Activated naive CD8-positive, alpha-beta T cell treated with anti-CD3 and anti-CD28 coated beads, Interleukin-2, amount 10 ng/mL, durations not matched to agents 7 days and 5 days (primary cell): ENCODE data around the gene TUBA1B. TPM values are rescaled to one million over a fixed set of nuclear protein-coding genes. Genes with fewer than 3 reads are reported as not detected.
"Not testable (repeated sequence)": the region's sequence is repeated elsewhere in the genome, so short reads cannot be mapped to it uniquely, and the experiment has no call there.

Experiments used
- ATAC-seq: fragments of 150-1000 bp; cut with Tn5 transposase; one replicate; pipeline ENCODE4 v1.10.0; 2021; ENCODE audit warnings: low read depth, moderate library complexity
- POLR2A ChIA-PET: fragments of 350-600 bp; sonication (Branson Sonifier 250); formaldehyde crosslinking; loops from one replicate; lab custom pipeline; 2021; ENCODE audit warnings: antibody characterized with exemption; lab: Charles Lee
- DNase-seq: peaks from one replicate; pipeline ENCODE4 v3.0.0; 2021
- H3K27ac Mint-ChIP-seq: one replicate; pipeline ENCODE4 v1.8.0; 2022; ENCODE audit warnings: mild to moderate bottlenecking, mixed read lengths
- H3K27me3 Mint-ChIP-seq: one replicate; pipeline ENCODE4 v1.8.0; 2022; ENCODE audit warnings: mild to moderate bottlenecking, moderate library complexity, mixed read lengths
- H3K36me3 Mint-ChIP-seq: one replicate; pipeline ENCODE4 v1.8.0; 2021; ENCODE audit warnings: mild to moderate bottlenecking, mixed read lengths
- H3K4me1 Mint-ChIP-seq: one replicate; pipeline ENCODE4 v1.8.0; 2021; ENCODE audit warnings: mixed read lengths
- H3K4me3 Mint-ChIP-seq: one replicate; pipeline ENCODE4 v1.8.0; 2022; ENCODE audit warnings: mild to moderate bottlenecking, moderate library complexity, mixed read lengths
- H3K9me3 Mint-ChIP-seq: one replicate; pipeline ENCODE4 v1.8.0; 2021; ENCODE audit warnings: mixed read lengths
- total RNA-seq, 2 experiments: library from RNA; stranded (reverse); gene quantifications; one replicate each; pipeline ENCODE4 v1.2.3, GENCODE V29; 2021

The TUBA1B gene
- total RNA-seq, 2 experiments from 2014 or later = 1,302 to 1,389 TPM

- POLR2A ChIA-PET = no interaction called here
- H3K27ac Mint-ChIP-seq = no peak overlapping the region
- no peak for DNase-seq
- no peak overlapping the region for H3K4me3 Mint-ChIP-seq
- H3K27me3 Mint-ChIP-seq = no peaks in the 10 kb centered on the region
- peaks cover 15% of the 10 kb centered on the region for H3K4me1 Mint-ChIP-seq
- peaks cover 6% of the 10 kb centered on the region for H3K36me3 Mint-ChIP-seq
- H3K9me3 Mint-ChIP-seq = no peaks in the 10 kb centered on the region
- no peak for ATAC-seq
These were observed 6.3 kb upstream of the TUBA1B start for GRCh38 chr12:49137476-49137875.

GRCh38 chr12:49136997-49137396, 5.8 kb upstream of the TUBA1B start:
- H3K4me1 Mint-ChIP-seq = peaks cover 19% of the 10 kb centered on the region
- H3K27ac Mint-ChIP-seq, H3K27me3 Mint-ChIP-seq, H3K4me3 Mint-ChIP-seq, H3K36me3 Mint-ChIP-seq, DNase-seq, H3K9me3 Mint-ChIP-seq, ATAC-seq, POLR2A ChIA-PET: not testable (repeated sequence)

- no peak overlapping the region for H3K27ac Mint-ChIP-seq
- no peaks in the 10 kb centered on the region for H3K27me3 Mint-ChIP-seq
- peaks cover 41% of the 10 kb centered on the region for H3K4me1 Mint-ChIP-seq
- ATAC-seq = no peak
- no peak for DNase-seq
- no peaks in the 10 kb centered on the region for H3K9me3 Mint-ChIP-seq
- POLR2A ChIA-PET = interaction anchor here (0.5 to 4.5 kb wide), 7 partner anchors 9 to 1918 kb away, joined by 3 to 176 read pairs (median 3); partner anchors contain the start of genes KCNH3 and TUBA1A
- H3K4me3 Mint-ChIP-seq = peak overlapping the region; percentile 89
- peaks cover 26% of the 10 kb centered on the region for H3K36me3 Mint-ChIP-seq
These were observed 2.4 kb upstream of the TUBA1B start for GRCh38 chr12:49133590-49133989.

GRCh38 chr12:49133014-49133413, 1.8 kb upstream of the TUBA1B start:
- ATAC-seq (no peak), DNase-seq (no peak)

GRCh38 chr12:49131894-49132461, 783 bp upstream of the TUBA1B start:
- peak overlapping the region; percentile 89 for H3K4me3 Mint-ChIP-seq
- peak overlapping the region; percentile 90 for H3K27ac Mint-ChIP-seq
- peaks cover 50% of the 10 kb centered on the region for H3K4me1 Mint-ChIP-seq
- DNase-seq (no peak), ATAC-seq (no peak)
- H3K27me3 Mint-ChIP-seq = no peaks in the 10 kb centered on the region
- H3K36me3 Mint-ChIP-seq = peaks cover 37% of the 10 kb centered on the region
- H3K9me3 Mint-ChIP-seq = no peaks in the 10 kb centered on the region
- POLR2A ChIA-PET = interaction anchor here (0.6 to 4.5 kb wide), 30 partner anchors 8 to 667 kb away, joined by 3 to 176 read pairs (median 14); partner anchors contain the start of genes ARF3, DDN, DDX23 and KMT2D

More at GRCh38 chr12:49133014-49133413, 1.8 kb upstream of the TUBA1B start:
- POLR2A ChIA-PET = interaction anchor here (0.8 to 4.5 kb wide), 6 partner anchors 10 to 406 kb away, joined by 3 to 176 read pairs (median 16); partner anchors contain the start of genes KCNH3, LMBR1L and TUBA1A
- H3K27ac Mint-ChIP-seq = no peak overlapping the region
- H3K9me3 Mint-ChIP-seq = no peaks in the 10 kb centered on the region
- H3K36me3 Mint-ChIP-seq = peaks cover 31% of the 10 kb centered on the region
- peak overlapping the region; percentile 89 for H3K4me3 Mint-ChIP-seq
- H3K4me1 Mint-ChIP-seq = peaks cover 42% of the 10 kb centered on the region
- H3K27me3 Mint-ChIP-seq = no peaks in the 10 kb centered on the region

- peaks cover 39% of the 10 kb centered on the region for H3K36me3 Mint-ChIP-seq
- H3K4me3 Mint-ChIP-seq = peak overlapping the region; percentile 95
- peak overlapping the region; percentile 98 for H3K27ac Mint-ChIP-seq
- no peaks in the 10 kb centered on the region for H3K27me3 Mint-ChIP-seq
- ATAC-seq (peak; percentile 53), DNase-seq (peak; percentile 95)
- POLR2A ChIA-PET = interaction anchor here (0.5 to 4.5 kb wide), 54 partner anchors 9 to 1549 kb away, joined by 3 to 176 read pairs (median 6); partner anchors contain the start of genes ARF3, DDN, DDX23 and DHH
- peaks cover 51% of the 10 kb centered on the region for H3K4me1 Mint-ChIP-seq
- H3K9me3 Mint-ChIP-seq = no peaks in the 10 kb centered on the region
These were observed 794 bp downstream of the TUBA1B start for GRCh38 chr12:49130151-49131050.

GRCh38 chr12:49129332-49130150, 1.7 kb downstream of the TUBA1B start:
- peak overlapping the region; percentile 95 for H3K4me3 Mint-ChIP-seq
- ATAC-seq (no peak), DNase-seq (no peak)
- H3K27ac Mint-ChIP-seq = peak overlapping the region; percentile 98
- no peaks in the 10 kb centered on the region for H3K9me3 Mint-ChIP-seq
- peaks cover 39% of the 10 kb centered on the region for H3K36me3 Mint-ChIP-seq
- POLR2A ChIA-PET = interaction anchor here (0.9 to 4.5 kb wide), 21 partner anchors 10 to 612 kb away, joined by 3 to 176 read pairs (median 21); partner anchors contain the start of genes DHH, KMT2D, LMBR1L and RHEBL1
- no peaks in the 10 kb centered on the region for H3K27me3 Mint-ChIP-seq
- peaks cover 48% of the 10 kb centered on the region for H3K4me1 Mint-ChIP-seq

GRCh38 chr12:49127971-49128370, 3.2 kb downstream of the TUBA1B start:
- ATAC-seq, DNase-seq, H3K27me3 Mint-ChIP-seq, H3K27ac Mint-ChIP-seq, H3K9me3 Mint-ChIP-seq: not testable (repeated sequence)
- Mint-ChIP-seq H3K36me3 (peaks cover 39% of the 10 kb centered on the region), H3K4me1 (peaks cover 39% of the 10 kb centered on the region), H3K4me3 (peak overlapping the region; percentile 49)
- POLR2A ChIA-PET = interaction anchor here (0.9 to 1.6 kb wide), 7 partner anchors 11 to 108 kb away, joined by 3 to 8 read pairs (median 6); partner anchors contain the start of genes DHH, RHEBL1 and TUBA1A

GRCh38 chr12:49126852-49127763, 4.1 kb downstream of the TUBA1B start:
- no peak for DNase-seq
- H3K4me1 Mint-ChIP-seq = peaks cover 33% of the 10 kb centered on the region
- H3K27me3 Mint-ChIP-seq = no peaks in the 10 kb centered on the region
- ATAC-seq = no peak
- peak overlapping the region; percentile 49 for H3K4me3 Mint-ChIP-seq
- H3K27ac Mint-ChIP-seq = peak overlapping the region; percentile 27
- peaks cover 39% of the 10 kb centered on the region for H3K36me3 Mint-ChIP-seq
- POLR2A ChIA-PET = interaction anchor here (0.9 to 1.6 kb wide), 8 partner anchors 10 to 139 kb away, joined by 3 to 8 read pairs (median 6); partner anchors contain the start of genes DHH, RHEBL1 and TUBA1A
- no peaks in the 10 kb centered on the region for H3K9me3 Mint-ChIP-seq

- H3K27ac Mint-ChIP-seq = no peak overlapping the region
- H3K27me3 Mint-ChIP-seq = peaks cover 3% of the 10 kb centered on the region
- H3K4me3 Mint-ChIP-seq = no peak overlapping the region
- POLR2A ChIA-PET = interaction anchor here (1.1 to 6.1 kb wide), 2 partner anchors 10 kb away, joined by 3 to 40 read pairs; partner anchors contain the start of genes LMBR1L and TUBA1B
- peaks cover 3% of the 10 kb centered on the region for H3K4me1 Mint-ChIP-seq
- ATAC-seq = no peak
- DNase-seq = no peak
- no peaks in the 10 kb centered on the region for H3K9me3 Mint-ChIP-seq
- no peaks in the 10 kb centered on the region for H3K36me3 Mint-ChIP-seq
These were observed 10.0 kb downstream of the TUBA1B start for GRCh38 chr12:49121047-49121696.

- Mint-ChIP-seq H3K27me3 (no peaks in the 10 kb centered on the region), H3K4me3 (peak overlapping the region; percentile 96), H3K9me3 (no peaks in the 10 kb centered on the region), H3K27ac (peak overlapping the region; percentile 94), H3K4me1 (peaks cover 23% of the 10 kb centered on the region), H3K36me3 (peaks cover 1% of the 10 kb centered on the region)
- POLR2A ChIA-PET = interaction anchor here (0.6 to 5.4 kb wide), 9 partner anchors 10 to 184 kb away, joined by 3 to 55 read pairs (median 4); partner anchors contain the start of genes PRPH, RHEBL1, TUBA1A and TUBA1B
- DNase-seq = no peak
- ATAC-seq = no peak
These were observed 20.0 kb downstream of the TUBA1B start for GRCh38 chr12:49111206-49111605.
